Psoas muscle (tissue), 8 donors: ENCODE data around the gene OR4C45. TPM values are rescaled to one million over a fixed set of nuclear protein-coding genes. Genes with fewer than 3 reads are reported as not detected.
"Not testable (repeated sequence)": the region's sequence is repeated elsewhere in the genome, so short reads cannot be mapped to it uniquely, and the experiment has no call there.

Experiments used
- ATAC-seq, 4 donors: fragments of 200-7000 bp; cut with Tn5 transposase; one replicate each; pipeline ENCODE4 v1.9.1; 2020; ENCODE audit warnings: moderate library complexity in 3 of 4, mild to moderate bottlenecking in 2 of 4
- DNase-seq, 2 donors: peaks; one replicate each; pipeline ENCODE4 v3.0.0-alpha.2; 2020
- H3K27ac ChIP-seq: fragments of 200-600 bp; one replicate; pipeline ENCODE4 v1.8.0; 2022
- H3K27me3 ChIP-seq, 3 donors: fragments of 200-600 bp in 1 of 3; one replicate each; pipeline versions ENCODE4 v1.6.1 to v1.8.0; 2013 to 2022; ENCODE audit warnings: low read length in 2 of 3, mild to moderate bottlenecking in 2 of 3, moderate library complexity in 1 of 3; ENCODE audit not compliant: insufficient read depth in 3 of 3
- H3K36me3 ChIP-seq, 2 donors: fragments of 200-600 bp in 1 of 2; one replicate each; pipeline versions ENCODE4 v1.6.1 to v1.8.0; 2013 to 2022; ENCODE audit warnings: low read depth in 1 of 2, mild to moderate bottlenecking in 1 of 2, moderate library complexity in 1 of 2; ENCODE audit not compliant: insufficient read depth in 1 of 2
- H3K4me1 ChIP-seq: fragments of 200-600 bp; one replicate; pipeline ENCODE4 v1.8.0; 2022
- H3K4me3 ChIP-seq: fragments of 200-600 bp; one replicate; pipeline ENCODE4 v1.8.0; 2022; ENCODE audit warnings: mild to moderate bottlenecking
- H3K9me3 ChIP-seq: fragments of 200-600 bp; one replicate; pipeline ENCODE4 v1.8.0; 2022
- WGBS, 3 donors: extraction: QIAGEN DNeasy Blood & Tissue Kit; methylation state at CpG; one replicate each; pipeline versions ENCODE4 v1.1.6 to v1.1.7; 2013; 5-methylcytosine and 5-hydroxymethylcytosine counted together
- intact Hi-C, 2 donors: fragments of 100-400 bp; cut with DNase I; formaldehyde crosslinking; loops; one replicate each; pipeline versions ENCODE4 v1.11.0 to v1.14.2; 2022
- long read RNA-seq, 2 donors: library from polyadenylated mRNA; unstranded; transcript quantifications; one replicate each; pipeline ENCODE4 v2.0.0, GENCODE V29; 2021
- polyA plus RNA-seq, 3 donors: library from polyadenylated mRNA; stranded (reverse); fragments of 200-250 nt; gene quantifications; one replicate each; pipeline ENCODE4 v1.2.3, GENCODE V29; 2013
- total RNA-seq, 4 donors: library from RNA; stranded (reverse); fragmentation: NEBNext Ultra II Directional in 2 of 4; extraction: Animal tissue kit (Norgen Biotek cat#: 25700) in 2 of 4; gene quantifications; one replicate each; pipeline versions ENCODE4 v1.2.1 to v1.2.4, GENCODE V29; 2021 to 2023
- TF ChIP-seq, protein P1 (sequence below): fragments of 200-600 bp; IDR thresholded peaks from one replicate; pipeline ENCODE4 v1.8.0; 2022; ENCODE audit warnings: antibody characterized with exemption
- donor health status: healthy with polysubstance abuse.
- donor health status: DM: no; HTN: no; CAD: no; lungs with moderate emphysema.
- donor health status: Bipolar disorder and iron deficiency.
- donor health status: healthy.
- donor health status: DM: yes; HTN: yes; CAD: no.
- donor health status: DM: no; HTN: no; CAD: no.
- donor health status: DM: no; HTN: no; CAD: no.
- donor health status: DM: yes; HTN: yes; CAD: no.

OR4C45 gene
- not detected for total RNA-seq
- polyA plus RNA-seq, result not detected
- long read RNA-seq, donor 1, result 0 reads
- long read RNA-seq, donor 2, result 0 reads

DNA sequence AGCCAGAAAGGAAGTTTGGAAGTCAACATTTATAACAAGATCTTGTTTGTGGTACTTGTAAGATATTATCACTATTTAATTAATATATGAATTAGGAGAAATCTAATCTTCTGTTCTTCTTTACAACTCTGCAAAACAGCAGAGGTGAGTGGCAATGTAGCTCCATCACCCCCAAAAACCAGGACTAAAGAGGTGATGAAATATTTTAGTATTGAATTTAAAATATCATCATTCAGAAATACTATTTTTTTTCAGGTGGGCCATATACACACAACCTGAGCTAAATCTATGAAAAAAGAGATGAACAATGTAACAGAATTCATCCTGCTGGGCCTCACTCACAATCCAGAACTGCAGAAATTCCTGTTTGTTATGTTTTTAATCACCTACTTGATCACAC lies at the start of gene OR4C45:
TSS of gene OR4C45 (plus strand) at position 301 of the 400 bp plus-strand sequence.
- intact Hi-C loops, result no loop called here
- Histone ChIP-seq H3K4me1 (no peaks in the 10 kb centered on the region), H3K4me3 (no peak within 1 kb of the TSS), H3K36me3 (no peaks in the 10 kb centered on the region), H3K9me3 (no peaks in the 10 kb centered on the region), H3K27me3 (no peaks in the 10 kb centered on the region), H3K27ac (no peak within 1 kb of the TSS)
- ATAC-seq (no peak), DNase-seq (no peak)
- TF ChIP-seq, protein P1, sequence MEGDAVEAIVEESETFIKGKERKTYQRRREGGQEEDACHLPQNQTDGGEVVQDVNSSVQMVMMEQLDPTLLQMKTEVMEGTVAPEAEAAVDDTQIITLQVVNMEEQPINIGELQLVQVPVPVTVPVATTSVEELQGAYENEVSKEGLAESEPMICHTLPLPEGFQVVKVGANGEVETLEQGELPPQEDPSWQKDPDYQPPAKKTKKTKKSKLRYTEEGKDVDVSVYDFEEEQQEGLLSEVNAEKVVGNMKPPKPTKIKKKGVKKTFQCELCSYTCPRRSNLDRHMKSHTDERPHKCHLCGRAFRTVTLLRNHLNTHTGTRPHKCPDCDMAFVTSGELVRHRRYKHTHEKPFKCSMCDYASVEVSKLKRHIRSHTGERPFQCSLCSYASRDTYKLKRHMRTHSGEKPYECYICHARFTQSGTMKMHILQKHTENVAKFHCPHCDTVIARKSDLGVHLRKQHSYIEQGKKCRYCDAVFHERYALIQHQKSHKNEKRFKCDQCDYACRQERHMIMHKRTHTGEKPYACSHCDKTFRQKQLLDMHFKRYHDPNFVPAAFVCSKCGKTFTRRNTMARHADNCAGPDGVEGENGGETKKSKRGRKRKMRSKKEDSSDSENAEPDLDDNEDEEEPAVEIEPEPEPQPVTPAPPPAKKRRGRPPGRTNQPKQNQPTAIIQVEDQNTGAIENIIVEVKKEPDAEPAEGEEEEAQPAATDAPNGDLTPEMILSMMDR, result no peak

GRCh38 chr11:49995565-49995964 lies 37.1 kb upstream of the OR4C45 start:
- WGBS, 3 donors, result 40 to 47% (median 40%) methylated on average over 6 of the region's 6 CpGs
- H3K9me3 ChIP-seq, result peaks cover 8% of the 10 kb centered on the region
- H3K4me1 ChIP-seq, result no peaks in the 10 kb centered on the region
- no peak overlapping the region for H3K27ac ChIP-seq
- no peak overlapping the region for H3K4me3 ChIP-seq
- DNase-seq (no peak), ATAC-seq (no peak)
- intact Hi-C loops, result no loop called here
- H3K36me3 ChIP-seq, result no peaks in the 10 kb centered on the region
- no peaks in the 10 kb centered on the region for H3K27me3 ChIP-seq
- TF ChIP-seq, protein P1, result peak; percentile 27

DNA sequence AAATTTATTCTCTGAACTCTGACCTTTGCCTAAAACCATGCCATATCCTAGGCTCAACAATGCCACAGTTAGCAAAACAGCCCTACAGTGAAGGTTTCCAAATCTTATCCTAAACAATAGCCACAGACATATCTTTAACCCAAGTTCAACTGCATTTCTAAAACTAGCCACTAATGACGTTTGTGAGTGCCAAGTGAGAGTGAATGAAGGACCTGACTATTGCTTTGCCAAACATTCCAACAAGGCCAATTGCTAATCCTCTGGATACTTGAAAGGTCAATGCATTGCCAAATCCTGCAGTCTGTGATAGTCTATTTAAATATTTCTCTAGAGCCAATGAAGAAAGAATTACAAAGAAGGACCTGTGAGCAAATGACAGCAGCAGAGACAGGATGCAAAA lies 2.5 kb upstream of the OR4C45 start:
- no peaks in the 10 kb centered on the region for H3K27me3 ChIP-seq
- no peaks in the 10 kb centered on the region for H3K36me3 ChIP-seq
- no peak overlapping the region for H3K27ac ChIP-seq
- WGBS, 3 donors, result 20 to 43% (median 28%) methylated on average over 1 of the region's 1 CpG
- TF ChIP-seq, protein P1, result no peak
- no peaks in the 10 kb centered on the region for H3K4me1 ChIP-seq
- ATAC-seq, result no peak
- DNase-seq, result no peak
- H3K9me3 ChIP-seq, result no peaks in the 10 kb centered on the region
- H3K4me3 ChIP-seq, result no peak overlapping the region
- intact Hi-C loops, result no loop called here

- not testable (repeated sequence) for ATAC-seq
Measured at GRCh38 chr11:50036239-50036638, 3.6 kb downstream of the OR4C45 start.

DNA sequence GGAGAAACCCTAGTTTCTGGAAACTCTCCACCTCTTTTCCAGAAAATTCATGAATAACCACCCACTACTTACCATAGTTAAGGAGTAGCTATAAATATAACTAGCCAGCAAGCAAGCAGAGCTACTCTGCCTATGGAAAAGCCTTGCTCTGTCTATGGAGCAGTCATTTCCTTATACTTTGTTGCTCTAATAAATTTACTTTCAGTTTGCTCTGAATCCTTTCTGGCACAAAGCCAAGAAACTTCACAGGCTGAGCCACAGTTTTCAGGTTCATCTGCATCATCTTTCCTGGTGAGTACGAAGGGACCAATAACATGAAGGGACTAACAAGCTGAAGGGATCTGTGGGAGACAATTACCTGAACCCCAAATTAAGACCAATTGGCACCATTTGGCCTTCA lies 4.6 kb downstream of the OR4C45 start:
- TF ChIP-seq, protein P1, result no peak
- Histone ChIP-seq H3K4me1 (no peaks in the 10 kb centered on the region), H3K36me3 (no peaks in the 10 kb centered on the region), H3K27me3 (no peaks in the 10 kb centered on the region), H3K27ac (no peak overlapping the region), H3K4me3 (no peak overlapping the region), H3K9me3 (no peaks in the 10 kb centered on the region)
- no peak for ATAC-seq
- DNase-seq, result no peak
- 46 to 61% (median 56%) methylated on average over 1 of the region's 1 CpG for WGBS, 3 donors
- intact Hi-C loops, result no loop called here

More at GRCh38 chr11:50036239-50036638, 3.6 kb downstream of the OR4C45 start:
- H3K4me3 ChIP-seq, H3K27ac ChIP-seq, H3K36me3 ChIP-seq, DNase-seq, H3K27me3 ChIP-seq, intact Hi-C loops, H3K9me3 ChIP-seq, H3K4me1 ChIP-seq: not testable (repeated sequence)
